Stomach (tissue), 4 donors: ENCODE results near the gene CIRBP.
A peak's percentile ranks its signal among the peaks of the same experiment; 100 is the strongest.

Source experiments
- EP300 ChIP-seq: sonication (generic); formaldehyde crosslinking; IDR thresholded peaks from one replicate; pipeline ENCODE4 v1.6.1; 2017; ENCODE audit warnings: antibody characterized with exemption
- POLR2A ChIP-seq, 4 donors: fragments of 450-650 bp; IDR thresholded peaks; one replicate each; pipeline ENCODE4 v1.6.1; 2016; ENCODE audit warnings: antibody characterized with exemption in 4 of 4, control low read depth in 2 of 4, mild to moderate bottlenecking in 1 of 4, moderate library complexity in 1 of 4
- POLR2AphosphoS5 ChIP-seq, 3 donors: sonication (generic); formaldehyde crosslinking; IDR thresholded peaks; one replicate each; pipeline ENCODE4 v1.6.1; 2016; ENCODE audit warnings: antibody characterized with exemption in 3 of 3
- TF ChIP-seq, protein P1 (sequence below), 7 experiments: fragments of 450-650 bp in 4 of 7; fragments of 200-600 bp in 3 of 7; sonication (generic) in 3 of 7; IDR thresholded peaks; one replicate each; pipeline ENCODE4 v1.5.1; 2016 to 2019; ENCODE audit warnings: antibody characterized with exemption in 7 of 7, control low read depth in 2 of 7, mild to moderate bottlenecking in 1 of 7

DNA sequence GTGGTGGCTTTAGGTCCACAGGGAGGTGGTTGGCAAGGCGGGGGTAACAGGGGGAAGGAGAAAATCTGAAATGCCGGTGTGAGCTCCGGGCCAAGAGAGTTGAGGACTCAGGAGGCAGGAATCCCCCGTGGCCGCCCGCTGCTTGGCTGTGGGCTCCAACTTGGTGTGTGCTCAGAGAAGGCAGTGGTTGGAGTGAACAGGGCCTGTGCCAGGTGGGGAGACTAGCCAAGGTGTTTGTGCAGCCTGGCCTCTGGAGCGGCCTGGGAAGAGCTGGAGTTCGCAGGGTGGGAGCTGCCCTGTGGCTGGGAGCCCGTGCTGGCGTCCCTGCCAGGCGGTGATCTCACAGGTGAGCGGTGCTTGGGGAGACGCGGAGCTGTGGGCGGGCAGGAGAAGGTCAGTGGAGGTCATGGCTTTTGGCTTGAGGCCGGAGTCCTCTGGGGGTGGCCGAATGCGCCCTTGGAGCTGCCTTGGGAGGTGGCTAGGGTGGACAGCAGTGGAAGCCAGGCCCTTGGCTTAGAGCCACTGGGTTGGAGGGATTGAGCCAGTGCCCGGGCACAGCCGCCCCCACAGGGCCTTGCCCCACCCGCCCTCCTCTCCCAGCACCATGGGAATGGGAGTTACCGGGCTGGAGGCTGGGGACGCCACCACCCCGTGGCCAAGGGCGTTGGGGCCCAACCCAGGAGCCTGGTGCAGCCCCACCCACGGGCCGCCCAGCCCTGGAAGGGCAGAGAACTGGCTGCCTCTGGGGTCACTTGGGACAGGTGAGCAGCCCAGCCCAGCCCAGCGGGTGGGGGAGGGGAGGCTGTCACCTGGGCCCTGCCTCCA is 7.1 kb upstream of the CIRBP start:
- TF ChIP-seq POLR2AphosphoS5 (IDR thresholded peaks at IDR 0.05) (peak in 2 of 3 donors; percentile 83 to 87), POLR2A (IDR thresholded peaks at IDR 0.05) (peak in 1 of 4 donors; percentile 71), EP300 (no peak)
- TF ChIP-seq, protein P1, sequence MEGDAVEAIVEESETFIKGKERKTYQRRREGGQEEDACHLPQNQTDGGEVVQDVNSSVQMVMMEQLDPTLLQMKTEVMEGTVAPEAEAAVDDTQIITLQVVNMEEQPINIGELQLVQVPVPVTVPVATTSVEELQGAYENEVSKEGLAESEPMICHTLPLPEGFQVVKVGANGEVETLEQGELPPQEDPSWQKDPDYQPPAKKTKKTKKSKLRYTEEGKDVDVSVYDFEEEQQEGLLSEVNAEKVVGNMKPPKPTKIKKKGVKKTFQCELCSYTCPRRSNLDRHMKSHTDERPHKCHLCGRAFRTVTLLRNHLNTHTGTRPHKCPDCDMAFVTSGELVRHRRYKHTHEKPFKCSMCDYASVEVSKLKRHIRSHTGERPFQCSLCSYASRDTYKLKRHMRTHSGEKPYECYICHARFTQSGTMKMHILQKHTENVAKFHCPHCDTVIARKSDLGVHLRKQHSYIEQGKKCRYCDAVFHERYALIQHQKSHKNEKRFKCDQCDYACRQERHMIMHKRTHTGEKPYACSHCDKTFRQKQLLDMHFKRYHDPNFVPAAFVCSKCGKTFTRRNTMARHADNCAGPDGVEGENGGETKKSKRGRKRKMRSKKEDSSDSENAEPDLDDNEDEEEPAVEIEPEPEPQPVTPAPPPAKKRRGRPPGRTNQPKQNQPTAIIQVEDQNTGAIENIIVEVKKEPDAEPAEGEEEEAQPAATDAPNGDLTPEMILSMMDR (IDR thresholded peaks at IDR 0.05) = no peak
